Measurements from ENCODE around the gene UNC13A.

- TF ChIP-seq POLR2A (IDR thresholded peaks at IDR 0.05) (no peak), CTCF (IDR thresholded peaks at IDR 0.05) (no peak)
These were observed 36.5 kb upstream of the UNC13A start for GRCh38 chr19:17724655-17725054.

Data from sigmoid colon (tissue), 3 donors.